RCC 7860 (cell line): ENCODE data around the gene ACD.

ENCODE experiments used
- DNase-seq: peaks from one replicate; pipeline ENCODE4 v3.0.0-alpha.2; 2015; ENCODE audit warnings: low spot score
- FAIRE-seq: peaks from 2 replicates; lab custom pipeline; 2012; peaks lifted over from hg19 to GRCh38; lab: Jason Lieb, UNC

ACD gene

GRCh38 chr16:67676516-67676915 lies 16.5 kb upstream of the ACD start:
- FAIRE-seq (no peak), DNase-seq (no peak)

DNA sequence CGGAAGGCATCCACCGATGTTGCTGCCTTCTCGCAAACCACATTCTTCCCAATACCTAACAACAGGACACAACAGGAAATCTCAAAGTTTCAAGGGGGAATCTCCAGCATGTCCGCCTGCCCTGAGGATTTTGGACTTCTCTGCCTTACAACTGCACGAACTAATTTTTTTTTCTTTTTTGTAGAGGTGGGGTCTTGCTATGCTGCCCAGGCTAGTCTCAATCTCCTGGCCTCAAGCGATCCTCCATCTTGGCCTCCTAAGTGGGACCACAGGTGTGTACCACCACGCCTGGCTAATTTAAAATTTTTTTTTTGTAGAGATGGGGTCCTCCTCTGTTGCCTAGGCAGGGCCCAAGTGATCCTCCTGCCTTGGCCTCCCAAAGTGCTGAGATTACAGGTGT lies 15.9 kb upstream of the ACD start:
- FAIRE-seq (no peak), DNase-seq (no peak)

DNA sequence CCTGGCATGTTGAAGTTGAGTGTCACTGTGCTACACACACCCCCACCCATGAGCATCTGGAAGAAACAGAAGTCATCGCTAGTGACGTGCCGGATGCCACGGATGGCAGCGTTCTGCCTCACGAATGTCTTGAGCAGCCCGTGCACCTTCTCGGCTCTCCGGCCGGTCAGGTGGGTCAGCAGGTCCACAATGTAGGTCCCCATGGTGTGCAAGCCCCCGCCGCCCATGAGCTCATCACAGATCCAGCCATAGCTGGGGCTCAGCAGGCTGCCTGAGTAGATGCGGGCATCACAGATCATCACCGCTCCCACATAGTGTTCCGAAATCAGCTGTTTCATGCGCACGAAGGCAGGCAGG lies 15.5 kb upstream of the ACD start:
- no peak for FAIRE-seq
- no peak for DNase-seq

- DNase-seq (no peak), FAIRE-seq (no peak)
Measured at GRCh38 chr16:67674851-67675578, 15.0 kb upstream of the ACD start.

DNA sequence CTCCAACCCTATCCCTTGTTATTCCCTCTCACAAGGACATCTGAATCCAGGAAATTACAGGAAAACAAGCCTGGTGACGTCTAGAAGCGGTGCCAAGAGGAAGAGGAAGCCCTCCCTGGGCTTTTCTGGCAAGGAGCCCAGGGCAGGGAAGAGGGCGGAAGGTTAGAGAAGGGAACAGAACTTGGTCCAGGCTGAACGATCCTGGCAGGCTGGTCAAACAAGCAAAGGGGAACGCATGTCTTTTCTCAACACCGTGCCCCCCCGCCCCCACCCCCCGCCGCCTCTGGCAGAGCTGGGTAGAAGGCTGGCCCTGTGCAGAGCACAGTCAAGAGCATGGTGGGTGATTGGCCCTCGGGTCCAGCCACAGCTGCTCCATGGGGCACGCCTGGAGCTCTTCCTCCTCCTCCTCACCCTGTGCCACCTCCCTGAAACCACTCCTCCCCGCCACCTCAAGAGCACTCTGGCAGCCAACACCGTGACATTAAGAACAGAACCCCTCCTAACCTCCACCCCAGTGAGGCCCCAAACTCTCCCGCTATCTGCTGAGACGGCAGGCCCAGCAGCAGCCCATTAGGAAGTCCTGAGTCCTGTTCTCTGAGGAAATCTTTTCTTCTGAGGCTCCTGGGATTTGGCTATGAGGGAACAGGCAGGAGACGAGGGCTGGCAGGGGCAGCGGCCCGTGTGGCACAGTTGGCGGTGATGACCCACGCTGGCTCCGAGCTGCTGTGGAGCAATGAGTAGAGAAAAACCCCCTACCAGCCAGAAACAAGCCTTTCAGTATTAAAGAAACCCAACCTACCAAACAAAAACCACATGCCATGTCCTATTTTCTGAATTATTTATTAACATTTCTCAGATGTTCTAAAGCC lies 13.9 kb upstream of the ACD start:
- FAIRE-seq: no peak
- no peak for DNase-seq

- DNase-seq (peak; percentile 48), FAIRE-seq (no peak)
Measured at GRCh38 chr16:67672739-67673662, 12.9 kb upstream of the ACD start.

- DNase-seq (no peak), FAIRE-seq (no peak)
Measured at GRCh38 chr16:67672306-67672705, 12.2 kb upstream of the ACD start.

- FAIRE-seq (no peak), DNase-seq (no peak)
Measured at GRCh38 chr16:67669499-67670101, 9.5 kb upstream of the ACD start.

- DNase-seq (no peak), FAIRE-seq (no peak)
Measured at GRCh38 chr16:67668495-67669157, 8.6 kb upstream of the ACD start.

DNA sequence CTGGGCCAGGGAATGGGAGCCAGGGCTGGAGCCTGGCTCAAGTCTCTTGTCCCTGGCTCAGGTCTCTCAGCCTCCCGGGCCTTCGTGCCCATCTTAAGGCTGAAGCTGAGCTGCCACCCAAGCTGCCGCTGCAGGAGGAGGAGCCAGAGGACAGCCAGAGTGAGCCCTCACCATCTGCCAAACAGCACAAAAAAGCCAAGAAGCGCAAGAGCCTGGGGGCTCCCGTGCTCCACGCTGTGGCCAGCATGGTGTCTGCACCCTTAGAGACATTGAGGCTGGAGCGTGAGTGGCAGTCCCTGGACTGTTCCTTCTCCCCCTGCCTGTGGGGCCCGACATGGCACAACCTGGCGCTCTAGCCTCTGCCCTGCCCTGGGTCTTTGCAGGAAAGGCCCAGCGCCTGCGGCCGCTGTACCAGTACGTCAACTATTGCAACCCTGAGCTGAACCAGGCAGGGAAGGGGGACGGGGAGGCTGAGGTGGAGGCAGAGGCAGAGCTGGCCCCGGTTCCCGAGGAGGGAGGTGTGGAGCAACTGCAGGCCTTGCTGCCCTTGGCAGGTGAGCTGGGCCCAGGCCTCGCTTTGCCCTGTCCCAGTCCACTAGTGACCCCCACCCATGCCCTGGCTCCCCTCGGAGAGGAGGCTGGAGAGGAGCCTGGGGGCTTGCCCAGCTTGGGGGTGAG lies 7.9 kb upstream of the ACD start:
- FAIRE-seq (peak; percentile 66), DNase-seq (peak; percentile 89)

DNA sequence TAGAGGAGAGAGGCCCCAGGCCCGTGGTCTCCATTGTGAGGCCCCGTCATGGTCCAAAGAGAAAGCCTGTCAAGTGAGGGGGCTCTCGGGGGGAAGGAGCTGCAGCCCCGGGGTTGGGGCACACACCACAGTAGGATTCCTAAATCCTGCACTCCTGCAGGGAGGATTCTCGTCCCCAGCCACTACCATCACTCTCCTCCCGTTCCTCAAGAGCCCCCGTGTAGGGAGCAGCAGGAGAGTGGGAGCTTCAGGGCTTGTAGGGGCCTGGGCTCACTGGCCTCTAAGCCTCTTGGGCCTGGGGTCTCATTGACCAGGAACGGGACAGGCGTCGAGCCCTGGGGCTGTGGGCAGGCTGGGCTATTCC lies 7.4 kb upstream of the ACD start:
- FAIRE-seq (no peak), DNase-seq (no peak)

DNA sequence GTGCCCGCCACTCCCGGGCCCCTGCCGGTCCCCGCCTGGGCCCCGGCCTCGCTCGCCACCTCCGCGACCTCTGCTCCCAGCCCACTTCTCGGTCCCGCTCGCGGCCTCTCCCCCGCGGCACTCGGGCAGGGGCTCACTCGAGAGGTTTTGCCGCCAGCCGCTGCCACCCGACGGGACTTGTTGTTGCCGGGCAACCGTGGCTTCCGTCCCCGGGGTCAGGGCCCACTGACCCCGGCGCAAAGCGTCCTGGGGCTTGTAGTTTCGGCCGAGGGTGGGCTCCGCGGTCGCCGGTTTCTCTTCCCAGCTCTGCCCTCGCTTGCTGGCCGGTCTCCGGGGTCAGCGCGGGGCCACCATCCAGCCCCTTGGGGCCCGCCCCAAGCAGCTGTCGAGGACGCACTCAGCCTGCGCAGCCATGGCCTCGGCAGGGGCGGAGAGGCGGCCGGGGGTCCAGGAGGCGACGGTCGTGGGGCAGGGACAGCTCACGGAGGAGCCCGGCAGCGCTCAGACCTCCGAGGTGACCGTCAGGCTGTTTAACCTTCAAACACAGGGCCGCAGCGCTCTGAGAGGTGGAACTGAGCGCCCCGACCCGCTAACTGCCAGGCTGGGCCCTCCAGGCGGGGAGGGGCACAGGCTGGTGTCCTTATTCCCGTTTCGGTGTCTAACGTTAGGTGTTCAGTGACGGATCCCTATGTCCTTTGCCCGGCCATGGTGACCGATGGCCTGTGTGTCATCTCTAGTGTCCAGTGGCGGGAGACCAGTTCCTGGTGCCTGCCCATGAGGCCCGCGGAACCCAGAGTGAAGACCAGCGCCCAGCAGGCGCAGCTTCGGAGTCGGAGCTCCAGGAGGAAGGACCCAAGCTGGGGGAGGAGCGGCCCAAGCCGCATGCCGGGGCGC lies 6.7 kb upstream of the ACD start, which contains the start of the genes C16orf86 and ENKD1:
TSS of gene C16orf86 (plus strand) at position 256 of the 894 bp plus-strand sequence. CDS start at position 413, 157 bp downstream.
TSS of gene ENKD1 (minus strand) at position 192 of the 894 bp plus-strand sequence. CDS start 308 bp downstream, outside the sequence.
- FAIRE-seq: no peak
- peak; percentile 58 for DNase-seq

GRCh38 chr16:67666032-67666551 lies 6.0 kb upstream of the ACD start:
- DNase-seq (no peak), FAIRE-seq (no peak)

- DNase-seq (no peak), FAIRE-seq (no peak)
Measured at GRCh38 chr16:67665598-67665997, 5.5 kb upstream of the ACD start.

DNA sequence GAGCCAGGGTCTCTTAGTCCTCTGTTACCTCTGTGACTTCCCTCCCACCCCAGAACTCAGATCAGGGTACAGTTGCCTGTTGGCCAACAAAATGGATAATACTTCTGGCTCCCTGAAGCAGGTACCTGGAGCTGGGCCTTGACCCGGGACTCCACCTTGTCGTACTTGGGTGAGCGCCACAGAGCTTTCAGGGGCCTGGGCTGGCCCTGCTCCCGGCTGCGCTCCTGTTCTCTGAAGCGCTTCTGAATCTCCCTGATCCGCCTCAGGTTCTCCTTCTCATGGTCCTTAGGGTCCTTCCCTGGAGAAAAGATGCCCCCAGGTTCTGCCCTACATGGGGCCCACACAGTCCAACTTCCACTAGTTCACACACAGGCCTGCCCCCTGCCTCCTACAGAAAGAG lies 4.8 kb upstream of the ACD start:
- FAIRE-seq: no peak
- no peak for DNase-seq

- DNase-seq (no peak), FAIRE-seq (no peak)
Measured at GRCh38 chr16:67664258-67664657, 4.2 kb upstream of the ACD start.

DNA sequence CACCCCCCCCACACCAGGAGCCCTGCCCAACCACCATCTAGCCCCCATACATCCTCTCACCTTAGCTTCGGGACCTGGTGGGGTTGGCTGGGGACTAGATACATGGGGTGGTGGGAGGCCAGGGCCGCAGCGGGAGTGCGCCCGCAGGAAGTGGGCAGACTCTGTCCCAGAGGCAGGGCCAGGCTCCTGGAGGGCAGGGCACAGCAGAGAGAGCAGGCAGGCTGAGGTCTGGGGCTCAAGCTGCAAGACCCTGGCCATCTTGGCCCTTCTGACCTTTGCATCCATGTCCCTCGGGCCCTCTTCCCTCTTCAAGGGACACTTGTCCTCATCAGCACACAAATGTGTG lies 3.8 kb upstream of the ACD start:
- FAIRE-seq: no peak
- DNase-seq: no peak

DNA sequence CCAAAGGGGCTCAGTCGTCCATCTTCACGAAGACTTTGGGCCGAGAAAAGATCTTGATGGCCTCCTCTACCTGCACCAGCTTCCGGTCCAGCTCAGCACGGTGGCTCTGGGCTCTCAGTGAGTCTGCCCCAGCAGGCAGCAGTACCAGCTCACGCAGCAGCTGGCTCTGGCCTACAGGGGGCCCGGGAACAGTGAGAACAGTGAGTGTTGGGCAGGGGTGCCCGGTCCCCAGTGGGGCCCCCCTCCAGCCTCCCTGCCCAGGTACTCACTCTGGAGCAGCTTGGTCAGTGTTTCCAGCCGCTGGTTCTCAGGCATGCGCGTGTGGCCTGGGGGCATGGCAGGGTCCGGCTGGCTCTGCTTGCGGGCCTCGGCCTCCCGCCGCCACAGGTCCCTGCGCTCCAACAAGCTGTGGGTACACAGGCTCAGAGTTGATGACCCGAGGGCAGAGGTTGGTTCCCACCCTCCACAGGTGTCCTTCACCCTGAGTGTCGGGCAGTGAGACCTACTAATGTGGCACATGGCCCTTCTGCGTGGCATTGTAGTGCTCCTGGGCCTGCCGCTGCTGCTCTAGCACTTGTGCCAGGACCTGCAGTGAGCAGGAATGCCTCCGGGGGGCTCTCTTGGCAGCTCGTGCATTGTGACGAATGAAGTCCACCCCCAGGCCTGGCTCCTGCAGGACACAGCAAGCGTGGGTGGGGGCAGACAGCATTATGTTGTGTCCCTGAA lies 3.3 kb upstream of the ACD start:
- DNase-seq: no peak
- no peak for FAIRE-seq
